ENCODE measurements around the gene ITSN1.

The ITSN1 gene

GRCh38 chr21:33794596-33794995 is 152.3 kb downstream of the ITSN1 start:
- H3K4me3 ChIP-seq (ENCODE audit: low read length), result no peak overlapping the region
- no peaks in the 10 kb centered on the region for H4K20me1 ChIP-seq (ENCODE audit: control insufficient read depth, insufficient read depth, low read depth, low read length)
- TF ChIP-seq CTCF (IDR thresholded peaks at IDR 0.05; ENCODE audit: low read depth, low read length, poor library complexity, severe bottlenecking) (no peak), EZH2phosphoT487 (IDR thresholded peaks at IDR 0.05; ENCODE audit: borderline replicate concordance, low read length) (no peak)
- H3K4me1 ChIP-seq (ENCODE audit: control insufficient read depth, low read length), result no peaks in the 10 kb centered on the region
- no peaks in the 10 kb centered on the region for H3K9me3 ChIP-seq (ENCODE audit: control insufficient read depth, insufficient read depth, low read length)
- no peak overlapping the region for H3K27ac ChIP-seq (ENCODE audit: low read depth, low read length)
- no peaks in the 10 kb centered on the region for H3K36me3 ChIP-seq (ENCODE audit: control insufficient read depth, low read length)
- H3K27me3 ChIP-seq (ENCODE audit: control insufficient read depth, low read length), result no peaks in the 10 kb centered on the region
- no peaks in the 10 kb centered on the region for H3K79me2 ChIP-seq (ENCODE audit: control insufficient read depth, low read length)
- H3K9me2 ChIP-seq (replicated peaks; ENCODE audit: control insufficient read depth, low read length), result no peaks in the 10 kb centered on the region
- no peak overlapping the region for H3K4me2 ChIP-seq (ENCODE audit: low read length)
- H3F3A ChIP-seq (ENCODE audit: control insufficient read depth, insufficient read depth), result no peaks in the 10 kb centered on the region

GRCh38 chr21:33797565-33797964 is 155.3 kb downstream of the ITSN1 start:
- TF ChIP-seq EZH2phosphoT487 (IDR thresholded peaks at IDR 0.05; ENCODE audit: borderline replicate concordance, low read length) (no peak), CTCF (IDR thresholded peaks at IDR 0.05; ENCODE audit: low read depth, low read length, poor library complexity, severe bottlenecking) (no peak)

GRCh38 chr21:33799378-33800090 is 157.2 kb downstream of the ITSN1 start:
- no peaks in the 10 kb centered on the region for H3K27me3 ChIP-seq (ENCODE audit: control insufficient read depth, low read length)
- H3K36me3 ChIP-seq (ENCODE audit: control insufficient read depth, low read length), result no peaks in the 10 kb centered on the region
- no peaks in the 10 kb centered on the region for H3F3A ChIP-seq (ENCODE audit: control insufficient read depth, insufficient read depth)
- no peaks in the 10 kb centered on the region for H3K9me2 ChIP-seq (replicated peaks; ENCODE audit: control insufficient read depth, low read length)
- no peak overlapping the region for H3K4me2 ChIP-seq (ENCODE audit: low read length)
- TF ChIP-seq CTCF (IDR thresholded peaks at IDR 0.05; ENCODE audit: low read depth, low read length, poor library complexity, severe bottlenecking), result no peak
- TF ChIP-seq EZH2phosphoT487 (IDR thresholded peaks at IDR 0.05; ENCODE audit: borderline replicate concordance, low read length), result no peak
- no peak overlapping the region for H3K4me3 ChIP-seq (ENCODE audit: low read length)
- H3K79me2 ChIP-seq (ENCODE audit: control insufficient read depth, low read length), result no peaks in the 10 kb centered on the region
- no peak overlapping the region for H3K27ac ChIP-seq (ENCODE audit: low read depth, low read length)
- H3K4me1 ChIP-seq (ENCODE audit: control insufficient read depth, low read length), result no peaks in the 10 kb centered on the region
- H3K9me3 ChIP-seq (ENCODE audit: control insufficient read depth, insufficient read depth, low read length), result no peaks in the 10 kb centered on the region
- no peaks in the 10 kb centered on the region for H4K20me1 ChIP-seq (ENCODE audit: control insufficient read depth, insufficient read depth, low read depth, low read length)

More at GRCh38 chr21:33797565-33797964, 155.3 kb downstream of the ITSN1 start:
- Histone ChIP-seq H3K9me3 (ENCODE audit: control insufficient read depth, insufficient read depth, low read length) (no peaks in the 10 kb centered on the region), H3K36me3 (ENCODE audit: control insufficient read depth, low read length) (no peaks in the 10 kb centered on the region), H3K4me3 (ENCODE audit: low read length) (no peak overlapping the region), H3K4me1 (ENCODE audit: control insufficient read depth, low read length) (no peaks in the 10 kb centered on the region), H3K79me2 (ENCODE audit: control insufficient read depth, low read length) (no peaks in the 10 kb centered on the region), H3F3A (ENCODE audit: control insufficient read depth, insufficient read depth) (no peaks in the 10 kb centered on the region), H3K27ac (ENCODE audit: low read depth, low read length) (no peak overlapping the region), H3K27me3 (ENCODE audit: control insufficient read depth, low read length) (no peaks in the 10 kb centered on the region), H3K9me2 (replicated peaks; ENCODE audit: control insufficient read depth, low read length) (no peaks in the 10 kb centered on the region), H4K20me1 (ENCODE audit: control insufficient read depth, insufficient read depth, low read depth, low read length) (no peaks in the 10 kb centered on the region), H3K4me2 (ENCODE audit: low read length) (no peak overlapping the region)

All from DOHH2 (cell line).